ENCODE results near the gene WFDC5. TPM values are rescaled to one million over a fixed set of nuclear protein-coding genes. Genes with fewer than 3 reads are reported as not detected.

WFDC5 gene
- total and polyA plus RNA-seq, 4 donors, result 0.11 to 0.57 TPM; not detected in 2

GRCh38 chr20:45080867-45081624 is 33.9 kb downstream of the WFDC5 start:
- Histone ChIP-seq H3K4me1 (ENCODE audit: control insufficient read depth in 5 of 5, insufficient read depth in 5 of 5, low read length in 5 of 5) (no peaks in the 10 kb centered on the region), H3K27me3 (ENCODE audit: control insufficient read depth in 3 of 3, insufficient read depth in 3 of 3, low read length in 2 of 3) (no peaks in the 10 kb centered on the region), H3K9me3 (ENCODE audit: control insufficient read depth in 4 of 4, insufficient read depth in 3 of 4, low read length in 3 of 4) (peaks cover 0 to 2% (median 0%) of the 10 kb centered on the region in 4 donors), H3K9ac (ENCODE audit: insufficient read depth in 1 of 2, low read length in 2 of 2) (no peak overlapping the region), H3K27ac (ENCODE audit: low read depth in 1 of 2, low read length in 1 of 2) (no peak overlapping the region), H3K4me3 (no peak overlapping the region), H3K36me3 (ENCODE audit: control insufficient read depth in 4 of 4, insufficient read depth in 4 of 4, low read length in 4 of 4) (peaks cover 4 to 26% (median 10%) of the 10 kb centered on the region in 4 donors)
- DNase-seq (peak in 2 of 3 donors; percentile 9 to 10), ATAC-seq (ENCODE audit: insufficient read depth, low FRiP score) (no peak)
- WGBS, 2 donors, result 81 to 90% methylated on average over 5 of the region's 5 CpGs
- TF ChIP-seq CTCF (IDR thresholded peaks at IDR 0.05; ENCODE audit: control extremely low read depth, extremely low read depth), result no peak

- DNase-seq (no peak), ATAC-seq (ENCODE audit: insufficient read depth, low FRiP score) (no peak)
- TF ChIP-seq CTCF (IDR thresholded peaks at IDR 0.05; ENCODE audit: control extremely low read depth, extremely low read depth), result no peak
- no peaks in the 10 kb centered on the region for H3K27me3 ChIP-seq (ENCODE audit: control insufficient read depth in 3 of 3, insufficient read depth in 3 of 3, low read length in 2 of 3)
- H3K36me3 ChIP-seq (ENCODE audit: control insufficient read depth in 4 of 4, insufficient read depth in 4 of 4, low read length in 4 of 4), result peaks cover 8 to 32% (median 20%) of the 10 kb centered on the region in 4 donors
- no peak overlapping the region for H3K9ac ChIP-seq (ENCODE audit: insufficient read depth in 1 of 2, low read length in 2 of 2)
- H3K4me3 ChIP-seq, result no peak overlapping the region
- H3K4me1 ChIP-seq (ENCODE audit: control insufficient read depth in 5 of 5, insufficient read depth in 5 of 5, low read length in 5 of 5), result peaks cover 0 to 5% (median 0%) of the 10 kb centered on the region in 5 donors
- H3K27ac ChIP-seq (ENCODE audit: low read depth in 1 of 2, low read length in 1 of 2), result no peak overlapping the region
- H3K9me3 ChIP-seq (ENCODE audit: control insufficient read depth in 4 of 4, insufficient read depth in 3 of 4, low read length in 3 of 4), result no peaks in the 10 kb centered on the region
- WGBS, 2 donors, result 94% methylated on average over 3 of the region's 3 CpGs
These were observed 37.4 kb downstream of the WFDC5 start for GRCh38 chr20:45077559-45077958.

GRCh38 chr20:45073221-45073620 is 41.8 kb downstream of the WFDC5 start:
- Histone ChIP-seq H3K9me3 (ENCODE audit: control insufficient read depth in 4 of 4, insufficient read depth in 3 of 4, low read length in 3 of 4) (no peaks in the 10 kb centered on the region), H3K4me1 (ENCODE audit: control insufficient read depth in 5 of 5, insufficient read depth in 5 of 5, low read length in 5 of 5) (peaks cover 0 to 5% (median 0%) of the 10 kb centered on the region in 5 donors), H3K36me3 (ENCODE audit: control insufficient read depth in 4 of 4, insufficient read depth in 4 of 4, low read length in 4 of 4) (peaks cover 8 to 21% (median 14%) of the 10 kb centered on the region in 4 donors), H3K27ac (ENCODE audit: low read depth in 1 of 2, low read length in 1 of 2) (no peak overlapping the region), H3K9ac (ENCODE audit: insufficient read depth in 1 of 2, low read length in 2 of 2) (no peak overlapping the region), H3K27me3 (ENCODE audit: control insufficient read depth in 3 of 3, insufficient read depth in 3 of 3, low read length in 2 of 3) (no peaks in the 10 kb centered on the region), H3K4me3 (no peak overlapping the region)
- WGBS, 2 donors, result 76 to 90% methylated on average over 3 of the region's 3 CpGs
- DNase-seq, result peak in 1 of 3 donors; percentile 14
- no peak for ATAC-seq (ENCODE audit: insufficient read depth, low FRiP score)
- TF ChIP-seq CTCF (IDR thresholded peaks at IDR 0.05; ENCODE audit: control extremely low read depth, extremely low read depth), result no peak
